Measurements from ENCODE around the gene PDE6A. TPM values are rescaled to one million over a fixed set of nuclear protein-coding genes. Genes with fewer than 3 reads are reported as not detected.

Gene PDE6A
- total and polyA plus RNA-seq, 4 donors: 0.06 TPM; not detected in 3

DNA sequence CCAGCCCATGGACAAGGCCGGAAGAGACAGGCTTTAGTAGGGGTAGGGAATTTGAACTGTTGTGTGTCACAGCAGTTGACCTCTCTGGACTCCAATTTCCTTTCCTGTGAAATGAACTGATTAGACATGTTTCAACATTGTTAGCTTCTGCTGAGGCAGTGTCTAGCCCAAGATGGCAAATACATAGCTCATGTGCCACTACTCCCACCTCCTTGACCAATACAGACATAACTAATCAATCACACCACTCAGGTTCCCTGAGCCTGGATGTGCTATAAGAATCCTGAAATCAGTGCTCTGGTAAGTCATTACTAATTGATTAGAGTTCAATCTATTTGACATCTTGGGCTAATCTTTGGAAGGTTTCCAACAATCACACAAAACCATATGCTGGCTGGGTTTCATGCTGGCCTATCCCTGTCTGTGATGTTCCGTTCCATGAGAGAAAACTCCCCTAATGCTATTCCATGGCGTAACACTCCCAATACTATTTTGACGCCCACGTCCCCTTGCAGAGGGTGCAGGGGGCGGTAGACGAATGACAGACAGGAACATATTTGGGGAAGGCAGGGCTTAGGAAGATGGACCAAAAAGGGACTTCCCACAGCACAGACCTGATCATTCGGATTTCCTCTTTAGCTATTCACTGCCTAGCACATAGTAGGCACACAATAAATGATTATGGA, 95.2 kb downstream of the PDE6A start:
- WGBS: 93% methylated on average over 8 of the region's 8 CpGs
- Histone ChIP-seq H3K9me3 (ENCODE audit: control insufficient read depth in 4 of 4, low read length in 3 of 4) (no peaks in the 10 kb centered on the region), H3K9ac (ENCODE audit: low read depth in 1 of 2, low read length in 2 of 2) (no peak overlapping the region), H3K36me3 (ENCODE audit: control insufficient read depth in 4 of 4, insufficient read depth in 3 of 4, low read depth in 1 of 4, low read length in 3 of 4) (peaks cover 2 to 46% (median 27%) of the 10 kb centered on the region in 4 donors), H3K27me3 (ENCODE audit: control insufficient read depth in 4 of 4, insufficient read depth in 4 of 4, low read length in 3 of 4) (no peaks in the 10 kb centered on the region), H3K4me1 (ENCODE audit: control insufficient read depth in 4 of 4, insufficient read depth in 4 of 4, low read length in 3 of 4) (no peaks in the 10 kb centered on the region), H3K27ac (ENCODE audit: low read depth in 1 of 2, low read length in 2 of 2) (no peak overlapping the region), H3K4me3 (ENCODE audit: low read depth in 1 of 3, low read length in 3 of 3) (no peak overlapping the region)
- DNase-seq (ENCODE audit: low spot score): no peak
- TF ChIP-seq, protein P1, sequence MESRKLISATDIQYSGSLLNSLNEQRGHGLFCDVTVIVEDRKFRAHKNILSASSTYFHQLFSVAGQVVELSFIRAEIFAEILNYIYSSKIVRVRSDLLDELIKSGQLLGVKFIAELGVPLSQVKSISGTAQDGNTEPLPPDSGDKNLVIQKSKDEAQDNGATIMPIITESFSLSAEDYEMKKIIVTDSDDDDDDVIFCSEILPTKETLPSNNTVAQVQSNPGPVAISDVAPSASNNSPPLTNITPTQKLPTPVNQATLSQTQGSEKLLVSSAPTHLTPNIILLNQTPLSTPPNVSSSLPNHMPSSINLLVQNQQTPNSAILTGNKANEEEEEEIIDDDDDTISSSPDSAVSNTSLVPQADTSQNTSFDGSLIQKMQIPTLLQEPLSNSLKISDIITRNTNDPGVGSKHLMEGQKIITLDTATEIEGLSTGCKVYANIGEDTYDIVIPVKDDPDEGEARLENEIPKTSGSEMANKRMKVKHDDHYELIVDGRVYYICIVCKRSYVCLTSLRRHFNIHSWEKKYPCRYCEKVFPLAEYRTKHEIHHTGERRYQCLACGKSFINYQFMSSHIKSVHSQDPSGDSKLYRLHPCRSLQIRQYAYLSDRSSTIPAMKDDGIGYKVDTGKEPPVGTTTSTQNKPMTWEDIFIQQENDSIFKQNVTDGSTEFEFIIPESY (IDR thresholded peaks at IDR 0.05): no peak
- TF ChIP-seq TAF1 (conservative IDR thresholded peaks at IDR 0.05) (no peak), HNF4A (conservative IDR thresholded peaks at IDR 0.05) (no peak), NR2F2 (IDR thresholded peaks at IDR 0.05) (peak; percentile 77), HNF4G (IDR thresholded peaks at IDR 0.05) (no peak)
- TF ChIP-seq, protein P2, sequence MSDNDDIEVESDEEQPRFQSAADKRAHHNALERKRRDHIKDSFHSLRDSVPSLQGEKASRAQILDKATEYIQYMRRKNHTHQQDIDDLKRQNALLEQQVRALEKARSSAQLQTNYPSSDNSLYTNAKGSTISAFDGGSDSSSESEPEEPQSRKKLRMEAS (IDR thresholded peaks at IDR 0.05): no peak

DNA sequence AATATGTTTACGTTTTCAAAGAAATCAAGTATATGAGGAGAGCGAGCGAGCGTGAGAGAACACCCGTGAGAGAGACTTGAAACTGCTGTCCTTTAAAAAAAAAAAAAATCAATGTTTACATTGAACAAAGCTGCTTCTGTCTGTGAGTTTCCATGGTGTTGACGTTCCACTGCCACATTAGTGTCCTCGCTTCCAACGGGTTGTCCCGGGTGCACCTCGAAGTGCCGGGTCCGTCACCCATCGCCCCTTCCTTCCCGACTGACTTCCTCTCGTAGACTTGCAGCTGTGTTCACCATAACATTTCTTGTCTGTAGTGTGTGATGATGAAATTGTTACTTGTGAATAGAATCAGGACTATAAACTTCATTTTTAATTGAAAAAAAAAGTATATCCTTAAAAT, 97.0 kb downstream of the PDE6A start:
- peaks cover 2 to 49% (median 30%) of the 10 kb centered on the region in 4 donors for H3K36me3 ChIP-seq (ENCODE audit: control insufficient read depth in 4 of 4, insufficient read depth in 3 of 4, low read depth in 1 of 4, low read length in 3 of 4)
- H3K27ac ChIP-seq (ENCODE audit: low read depth in 1 of 2, low read length in 2 of 2): no peak overlapping the region
- no peaks in the 10 kb centered on the region for H3K4me1 ChIP-seq (ENCODE audit: control insufficient read depth in 4 of 4, insufficient read depth in 4 of 4, low read length in 3 of 4)
- no peak overlapping the region for H3K9ac ChIP-seq (ENCODE audit: low read depth in 1 of 2, low read length in 2 of 2)
- no peak for DNase-seq (ENCODE audit: low spot score)
- TF ChIP-seq HNF4A (conservative IDR thresholded peaks at IDR 0.05): no peak
- no peak for TF ChIP-seq FOXA1 (IDR thresholded peaks at IDR 0.05)
- no peak for TF ChIP-seq EGR1 (IDR thresholded peaks at IDR 0.05; ENCODE audit: low read depth in 2 of 2)
- no peak for TF ChIP-seq JUND (IDR thresholded peaks at IDR 0.05)
- H3K4me3 ChIP-seq (ENCODE audit: low read depth in 1 of 3, low read length in 3 of 3): no peak overlapping the region
- H3K9me3 ChIP-seq (ENCODE audit: control insufficient read depth in 4 of 4, low read length in 3 of 4): no peaks in the 10 kb centered on the region
- no peaks in the 10 kb centered on the region for H3K27me3 ChIP-seq (ENCODE audit: control insufficient read depth in 4 of 4, insufficient read depth in 4 of 4, low read length in 3 of 4)
- 91% methylated on average over 15 of the region's 15 CpGs for WGBS

DNA sequence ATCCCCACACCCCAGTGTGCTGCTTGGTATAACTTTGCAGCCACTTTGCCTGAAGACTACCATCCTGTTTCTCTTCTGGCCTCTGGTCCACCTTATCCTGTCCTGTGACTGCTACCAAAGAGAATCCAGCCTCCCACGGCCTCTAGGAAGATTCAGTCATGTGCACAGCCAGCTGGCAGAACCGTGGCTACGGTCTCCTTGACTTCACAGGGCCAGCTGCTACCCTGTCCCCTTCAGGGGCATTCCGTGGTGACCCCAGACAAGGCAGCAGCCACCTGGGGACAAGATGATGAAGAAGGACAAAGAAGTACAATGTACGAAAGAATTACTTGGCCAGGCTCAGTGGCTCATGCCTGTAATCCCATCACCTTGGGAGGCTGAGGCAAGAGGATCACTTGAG, 98.6 kb downstream of the PDE6A start:
- H3K27ac ChIP-seq (ENCODE audit: low read depth in 1 of 2, low read length in 2 of 2): no peak overlapping the region
- H3K36me3 ChIP-seq (ENCODE audit: control insufficient read depth in 4 of 4, insufficient read depth in 3 of 4, low read depth in 1 of 4, low read length in 3 of 4): peaks cover 2 to 57% (median 32%) of the 10 kb centered on the region in 4 donors
- no peaks in the 10 kb centered on the region for H3K4me1 ChIP-seq (ENCODE audit: control insufficient read depth in 4 of 4, insufficient read depth in 4 of 4, low read length in 3 of 4)
- H3K9me3 ChIP-seq (ENCODE audit: control insufficient read depth in 4 of 4, low read length in 3 of 4): no peaks in the 10 kb centered on the region
- no peak for DNase-seq (ENCODE audit: low spot score)
- H3K9ac ChIP-seq (ENCODE audit: low read depth in 1 of 2, low read length in 2 of 2): no peak overlapping the region
- H3K27me3 ChIP-seq (ENCODE audit: control insufficient read depth in 4 of 4, insufficient read depth in 4 of 4, low read length in 3 of 4): no peaks in the 10 kb centered on the region
- H3K4me3 ChIP-seq (ENCODE audit: low read depth in 1 of 3, low read length in 3 of 3): no peak overlapping the region
- WGBS: 93% methylated on average over 5 of the region's 5 CpGs
- no peak for TF ChIP-seq YY1 (IDR thresholded peaks at IDR 0.05)
- TF ChIP-seq, protein P3, sequence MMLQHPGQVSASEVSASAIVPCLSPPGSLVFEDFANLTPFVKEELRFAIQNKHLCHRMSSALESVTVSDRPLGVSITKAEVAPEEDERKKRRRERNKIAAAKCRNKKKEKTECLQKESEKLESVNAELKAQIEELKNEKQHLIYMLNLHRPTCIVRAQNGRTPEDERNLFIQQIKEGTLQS (IDR thresholded peaks at IDR 0.05): no peak
- TF ChIP-seq NR2F2 (IDR thresholded peaks at IDR 0.05): no peak
- no peak for TF ChIP-seq SP1 (IDR thresholded peaks at IDR 0.05)
- no peak for TF ChIP-seq EGR1 (IDR thresholded peaks at IDR 0.05; ENCODE audit: low read depth in 2 of 2)
- no peak for TF ChIP-seq FOXA2 (IDR thresholded peaks at IDR 0.05)
- TF ChIP-seq HNF4A (conservative IDR thresholded peaks at IDR 0.05): no peak
- TF ChIP-seq, protein P4, sequence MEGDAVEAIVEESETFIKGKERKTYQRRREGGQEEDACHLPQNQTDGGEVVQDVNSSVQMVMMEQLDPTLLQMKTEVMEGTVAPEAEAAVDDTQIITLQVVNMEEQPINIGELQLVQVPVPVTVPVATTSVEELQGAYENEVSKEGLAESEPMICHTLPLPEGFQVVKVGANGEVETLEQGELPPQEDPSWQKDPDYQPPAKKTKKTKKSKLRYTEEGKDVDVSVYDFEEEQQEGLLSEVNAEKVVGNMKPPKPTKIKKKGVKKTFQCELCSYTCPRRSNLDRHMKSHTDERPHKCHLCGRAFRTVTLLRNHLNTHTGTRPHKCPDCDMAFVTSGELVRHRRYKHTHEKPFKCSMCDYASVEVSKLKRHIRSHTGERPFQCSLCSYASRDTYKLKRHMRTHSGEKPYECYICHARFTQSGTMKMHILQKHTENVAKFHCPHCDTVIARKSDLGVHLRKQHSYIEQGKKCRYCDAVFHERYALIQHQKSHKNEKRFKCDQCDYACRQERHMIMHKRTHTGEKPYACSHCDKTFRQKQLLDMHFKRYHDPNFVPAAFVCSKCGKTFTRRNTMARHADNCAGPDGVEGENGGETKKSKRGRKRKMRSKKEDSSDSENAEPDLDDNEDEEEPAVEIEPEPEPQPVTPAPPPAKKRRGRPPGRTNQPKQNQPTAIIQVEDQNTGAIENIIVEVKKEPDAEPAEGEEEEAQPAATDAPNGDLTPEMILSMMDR (IDR thresholded peaks at IDR 0.05; ENCODE audit: low read depth, low read length, missing input control): no peak
- no peak for TF ChIP-seq JUND (IDR thresholded peaks at IDR 0.05)
- no peak for TF ChIP-seq RXRA (IDR thresholded peaks at IDR 0.05)
- TF ChIP-seq, protein P5, sequence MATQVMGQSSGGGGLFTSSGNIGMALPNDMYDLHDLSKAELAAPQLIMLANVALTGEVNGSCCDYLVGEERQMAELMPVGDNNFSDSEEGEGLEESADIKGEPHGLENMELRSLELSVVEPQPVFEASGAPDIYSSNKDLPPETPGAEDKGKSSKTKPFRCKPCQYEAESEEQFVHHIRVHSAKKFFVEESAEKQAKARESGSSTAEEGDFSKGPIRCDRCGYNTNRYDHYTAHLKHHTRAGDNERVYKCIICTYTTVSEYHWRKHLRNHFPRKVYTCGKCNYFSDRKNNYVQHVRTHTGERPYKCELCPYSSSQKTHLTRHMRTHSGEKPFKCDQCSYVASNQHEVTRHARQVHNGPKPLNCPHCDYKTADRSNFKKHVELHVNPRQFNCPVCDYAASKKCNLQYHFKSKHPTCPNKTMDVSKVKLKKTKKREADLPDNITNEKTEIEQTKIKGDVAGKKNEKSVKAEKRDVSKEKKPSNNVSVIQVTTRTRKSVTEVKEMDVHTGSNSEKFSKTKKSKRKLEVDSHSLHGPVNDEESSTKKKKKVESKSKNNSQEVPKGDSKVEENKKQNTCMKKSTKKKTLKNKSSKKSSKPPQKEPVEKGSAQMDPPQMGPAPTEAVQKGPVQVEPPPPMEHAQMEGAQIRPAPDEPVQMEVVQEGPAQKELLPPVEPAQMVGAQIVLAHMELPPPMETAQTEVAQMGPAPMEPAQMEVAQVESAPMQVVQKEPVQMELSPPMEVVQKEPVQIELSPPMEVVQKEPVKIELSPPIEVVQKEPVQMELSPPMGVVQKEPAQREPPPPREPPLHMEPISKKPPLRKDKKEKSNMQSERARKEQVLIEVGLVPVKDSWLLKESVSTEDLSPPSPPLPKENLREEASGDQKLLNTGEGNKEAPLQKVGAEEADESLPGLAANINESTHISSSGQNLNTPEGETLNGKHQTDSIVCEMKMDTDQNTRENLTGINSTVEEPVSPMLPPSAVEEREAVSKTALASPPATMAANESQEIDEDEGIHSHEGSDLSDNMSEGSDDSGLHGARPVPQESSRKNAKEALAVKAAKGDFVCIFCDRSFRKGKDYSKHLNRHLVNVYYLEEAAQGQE (IDR thresholded peaks at IDR 0.05): no peak
- TF ChIP-seq HNF4G (IDR thresholded peaks at IDR 0.05): no peak
- TF ChIP-seq FOXA1 (IDR thresholded peaks at IDR 0.05): no peak
- TF ChIP-seq TAF1 (conservative IDR thresholded peaks at IDR 0.05): no peak
- TF ChIP-seq GABPA (IDR thresholded peaks at IDR 0.05 in 1 of 2, conservative IDR thresholded peaks at IDR 0.05 in 1 of 2): no peak
- TF ChIP-seq, protein P2 (IDR thresholded peaks at IDR 0.05): no peak
- no peak for TF ChIP-seq RAD21 (IDR thresholded peaks at IDR 0.05)

Measured in liver (tissue), 9 donors.